Epithelial cell of prostate (primary cell): ENCODE measurements around the gene RHEB.
A peak's percentile ranks its signal among the peaks of the same experiment; 100 is the strongest.
"Not testable (repeated sequence)": the region's sequence is repeated elsewhere in the genome, so short reads cannot be mapped to it uniquely, and the experiment has no call there.

Experiments used
- DNase-seq: peaks from one replicate; pipeline ENCODE4 v3.0.0-alpha.2; 2011; ENCODE audit warnings: low read depth, low spot score
- H3K27ac ChIP-seq: fragments of 450-650 bp; 2 replicates; pipeline ENCODE4 v1.5.1; 2017; ENCODE audit warnings: mild to moderate bottlenecking

The RHEB gene

DNA sequence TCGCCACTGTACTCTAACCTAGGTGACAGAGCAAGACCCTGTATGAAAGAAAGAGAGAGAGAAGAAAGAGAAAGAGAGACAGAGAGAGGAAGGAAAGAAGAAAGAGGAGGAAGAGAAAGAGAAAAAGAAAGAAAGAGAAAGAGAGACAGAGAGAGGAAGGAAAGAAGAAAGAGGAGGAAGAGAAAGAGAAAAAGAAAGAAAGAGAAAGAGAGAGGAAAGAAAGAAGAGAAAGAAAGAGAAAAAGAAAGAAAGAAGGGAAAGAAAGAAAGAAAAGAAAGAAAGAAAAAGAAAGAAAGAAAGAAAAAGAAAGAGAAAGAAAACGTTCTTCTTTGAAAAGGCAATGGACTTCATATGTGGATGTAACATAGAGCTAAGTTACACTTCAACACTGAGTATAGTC is 16.5 kb upstream of the RHEB start:
- not testable (repeated sequence) for DNase-seq, H3K27ac ChIP-seq

DNA sequence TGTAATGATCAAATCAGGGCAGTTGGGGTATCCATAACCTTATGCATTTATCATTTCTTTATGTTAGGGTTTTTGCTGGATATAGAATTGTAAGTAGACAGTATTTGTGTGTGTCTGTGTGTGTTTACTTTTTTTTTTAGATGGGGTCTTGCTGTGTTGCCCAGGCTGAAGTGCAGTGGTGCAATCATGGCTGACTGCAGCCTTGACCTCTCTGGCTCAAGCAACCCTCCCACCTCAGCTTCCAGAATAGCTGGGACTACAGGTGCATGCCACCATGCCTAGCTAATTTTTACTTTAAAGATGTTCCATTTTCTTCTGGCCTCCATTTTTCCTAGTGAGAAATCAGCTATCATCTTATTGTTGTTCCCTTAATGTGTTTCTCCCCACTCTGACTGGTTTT is 10.1 kb upstream of the RHEB start:
- DNase-seq: no peak
- H3K27ac ChIP-seq: no peak overlapping the region

DNA sequence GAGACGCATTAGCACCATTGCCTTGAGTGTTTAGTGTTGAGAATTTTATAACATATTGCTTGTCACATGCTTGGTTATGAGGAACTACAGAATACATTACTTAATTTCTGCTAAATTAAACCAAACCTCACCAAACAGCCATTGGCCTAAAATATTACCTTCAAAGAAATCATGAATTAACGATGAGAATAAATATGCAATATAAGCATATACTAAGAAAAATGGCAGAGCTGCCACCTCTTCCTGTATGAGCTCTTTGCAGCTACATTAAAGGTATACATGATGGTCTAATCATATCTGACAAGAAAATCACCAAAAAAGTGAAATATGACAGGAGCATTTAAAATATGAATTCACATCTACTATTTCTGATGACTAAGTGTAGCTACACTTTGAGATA is 5.2 kb upstream of the RHEB start:
- no peak for DNase-seq

DNA sequence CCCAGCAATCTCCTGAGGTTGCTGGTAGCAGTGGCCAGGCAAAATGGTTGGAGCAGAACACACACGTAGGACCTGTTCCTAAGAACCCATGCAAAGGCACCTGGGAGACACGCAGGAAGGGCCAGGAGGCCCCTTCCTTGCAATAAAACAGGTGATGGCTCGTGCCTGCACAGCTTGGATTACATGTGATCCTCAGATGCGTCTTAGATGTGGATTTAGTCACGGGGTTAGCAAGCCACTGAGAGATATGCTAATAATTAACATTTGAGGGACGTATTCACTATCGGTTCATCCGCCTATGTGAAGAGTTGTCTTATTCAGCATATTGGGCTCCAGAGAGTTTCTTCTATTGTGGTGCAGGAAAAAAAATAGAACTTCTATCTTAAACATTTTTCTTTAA is 4.6 kb upstream of the RHEB start:
- no peak overlapping the region for H3K27ac ChIP-seq
- DNase-seq: no peak

More for the DNA sequence above, 5.2 kb upstream of the RHEB start:
- no peak overlapping the region for H3K27ac ChIP-seq

DNA sequence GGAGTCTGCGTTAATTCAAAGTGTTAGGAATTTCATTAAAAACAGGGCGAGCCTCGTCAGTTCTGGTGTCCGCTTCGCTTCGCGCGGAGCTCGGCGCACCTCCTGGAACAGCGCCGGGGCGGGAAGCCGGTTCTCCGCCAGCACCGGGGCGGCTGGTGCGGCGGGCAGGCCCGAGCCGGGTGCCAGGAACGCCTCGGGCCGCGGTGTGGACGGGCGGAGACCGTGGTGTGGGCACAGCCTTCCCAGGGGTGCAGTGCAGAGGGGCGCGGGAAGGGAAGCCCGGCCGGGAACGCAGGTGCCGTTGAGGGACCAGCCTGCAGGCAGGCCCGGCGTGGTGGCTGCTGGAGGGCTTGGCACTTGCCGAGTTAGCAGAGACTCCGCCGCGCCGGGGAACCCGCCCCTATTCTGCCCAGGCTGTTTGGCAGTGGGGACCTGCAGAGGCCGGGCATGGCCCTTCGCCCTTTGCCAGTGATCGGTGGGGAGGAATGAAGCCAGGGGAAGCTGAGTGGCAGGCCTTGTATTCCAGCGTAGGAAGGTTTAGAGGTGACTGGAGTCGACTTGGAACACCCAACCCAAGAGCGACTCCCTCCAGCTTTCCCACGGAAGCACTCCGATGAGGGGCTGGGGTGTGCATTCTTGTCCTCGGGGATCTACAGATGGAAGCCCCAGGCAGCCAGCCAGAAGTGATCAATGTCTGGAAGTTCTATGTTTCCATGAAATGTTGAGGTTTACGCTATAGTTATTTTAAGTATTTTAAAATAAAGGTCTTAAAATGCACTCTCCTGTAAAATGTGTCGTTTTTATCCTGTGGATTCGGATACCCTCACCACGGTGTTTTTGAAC is 945 bp upstream of the RHEB start:
- DNase-seq: no peak
- peak overlapping the region; percentile 96 for H3K27ac ChIP-seq

DNA sequence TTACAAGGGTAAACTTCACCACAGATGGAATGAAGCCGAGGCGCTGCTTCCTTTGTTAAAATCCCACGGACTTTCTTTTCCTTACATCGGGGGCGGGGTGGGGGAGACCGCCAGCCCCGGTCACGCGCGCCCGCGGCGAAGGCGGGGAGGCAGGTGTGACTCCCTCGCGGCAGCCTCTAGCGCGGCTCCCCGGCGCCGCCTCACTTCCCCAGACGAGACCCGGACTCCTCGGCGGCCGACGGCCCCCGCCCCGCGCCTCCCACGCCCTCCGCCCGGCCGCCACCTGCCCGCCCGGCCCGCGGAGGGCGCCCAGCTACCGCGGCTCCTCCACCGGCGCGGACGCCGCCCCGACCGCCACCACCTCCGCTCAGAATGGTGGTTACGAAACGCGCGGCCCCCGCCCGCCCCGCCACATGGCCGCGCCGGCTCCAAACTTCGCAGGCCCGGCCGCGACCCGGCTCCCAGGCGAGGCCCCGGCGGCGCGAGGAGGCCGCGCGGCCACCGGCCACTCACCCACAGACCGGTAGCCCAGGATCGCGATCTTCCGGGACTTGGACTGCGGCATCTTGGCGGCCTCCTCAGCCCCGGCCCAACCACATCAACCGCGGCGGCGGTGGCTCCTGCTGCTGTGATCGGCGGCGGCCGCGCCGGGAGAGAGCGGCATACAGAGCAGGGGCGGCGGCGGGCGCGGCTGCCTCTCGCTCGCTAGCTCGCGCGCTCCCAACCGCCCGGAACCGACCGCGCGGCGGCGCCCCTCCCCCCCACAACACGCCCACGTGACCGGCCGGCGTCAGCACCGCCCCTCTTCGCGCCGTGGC is 539 bp downstream of the RHEB start:
- DNase-seq: not testable (repeated sequence)
- H3K27ac ChIP-seq: peak overlapping the region; percentile 96

DNA sequence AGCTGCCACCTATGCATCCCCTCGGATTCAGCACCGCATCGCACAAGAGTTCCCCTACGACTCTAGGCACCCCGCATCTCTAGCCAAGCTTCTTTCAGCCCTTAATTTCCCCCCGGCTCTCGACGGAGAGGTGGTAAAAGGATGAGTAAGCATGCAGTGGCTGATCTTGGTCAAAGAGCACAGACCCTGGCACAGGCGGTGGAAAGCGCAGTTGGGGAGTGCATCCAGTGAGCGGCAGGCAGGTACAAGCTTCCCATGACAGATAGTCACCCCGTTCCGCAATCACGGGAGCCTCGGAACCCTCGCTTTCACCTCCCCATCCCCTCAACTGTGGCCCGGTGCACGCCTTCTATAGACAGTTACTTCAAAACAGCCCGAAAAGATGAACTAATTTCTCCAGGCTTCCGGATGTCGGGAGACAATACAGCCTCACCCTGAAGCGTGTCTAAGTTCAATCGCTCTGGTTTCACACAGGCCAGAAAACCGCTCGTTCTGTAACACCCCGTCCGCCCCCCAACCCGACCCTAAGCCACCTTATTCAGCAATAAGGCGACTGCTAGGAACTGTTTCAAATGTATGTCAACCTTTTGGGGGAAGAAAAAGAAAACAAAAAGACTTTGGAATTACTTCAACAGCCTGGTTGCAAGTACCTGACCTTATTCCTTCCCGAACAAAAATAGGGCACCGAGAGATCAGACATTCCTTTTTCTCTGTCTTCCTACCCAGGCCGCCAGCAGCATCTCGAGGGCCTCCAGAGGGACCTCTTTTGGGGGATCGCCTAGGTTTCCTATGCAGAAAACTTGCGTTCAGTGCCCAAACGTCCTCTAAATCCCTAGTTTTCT is 1.4 kb downstream of the RHEB start:
- DNase-seq: no peak
- H3K27ac ChIP-seq: peak overlapping the region; percentile 96

DNA sequence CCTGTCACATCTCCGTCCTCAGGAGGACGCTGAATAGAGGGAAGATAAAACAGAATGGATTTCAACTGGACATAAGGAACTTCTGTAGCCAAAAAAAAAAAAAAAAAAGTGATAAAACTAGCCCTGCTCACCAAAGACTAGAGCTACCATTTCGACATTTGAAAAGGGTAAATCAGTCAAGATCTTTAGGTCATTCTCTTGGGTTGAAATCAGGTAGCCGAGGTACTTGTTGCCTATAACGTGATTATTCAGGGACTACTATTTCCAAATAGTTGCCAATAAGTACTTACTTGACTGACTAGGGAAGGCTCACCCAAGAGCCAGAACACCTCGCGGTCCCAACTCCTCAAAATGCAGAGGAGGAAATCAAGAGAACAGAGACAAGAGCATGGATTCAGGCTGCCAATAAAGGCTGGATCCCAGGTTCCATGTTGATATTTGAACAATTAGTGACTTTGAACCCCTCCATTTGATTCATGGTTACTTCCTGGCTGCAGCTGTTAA is 2.0 kb downstream of the RHEB start:
- peak overlapping the region; percentile 96 for H3K27ac ChIP-seq
- DNase-seq: no peak

DNA sequence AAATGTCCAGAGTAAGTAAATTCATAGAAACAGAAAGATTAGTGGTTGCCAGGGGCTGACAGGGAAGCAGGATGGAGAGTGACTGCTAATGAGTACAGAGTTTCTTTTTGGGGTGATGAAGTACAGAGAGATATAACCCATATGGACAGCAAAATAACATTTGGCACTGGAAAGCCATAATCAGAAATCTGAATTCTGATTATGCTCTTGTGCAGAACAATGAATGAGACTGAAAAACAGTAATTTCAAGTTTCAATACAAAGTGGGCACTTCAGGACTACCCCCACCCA is 4.5 kb downstream of the RHEB start:
- H3K27ac ChIP-seq: peak overlapping the region; percentile 19
- no peak for DNase-seq

DNA sequence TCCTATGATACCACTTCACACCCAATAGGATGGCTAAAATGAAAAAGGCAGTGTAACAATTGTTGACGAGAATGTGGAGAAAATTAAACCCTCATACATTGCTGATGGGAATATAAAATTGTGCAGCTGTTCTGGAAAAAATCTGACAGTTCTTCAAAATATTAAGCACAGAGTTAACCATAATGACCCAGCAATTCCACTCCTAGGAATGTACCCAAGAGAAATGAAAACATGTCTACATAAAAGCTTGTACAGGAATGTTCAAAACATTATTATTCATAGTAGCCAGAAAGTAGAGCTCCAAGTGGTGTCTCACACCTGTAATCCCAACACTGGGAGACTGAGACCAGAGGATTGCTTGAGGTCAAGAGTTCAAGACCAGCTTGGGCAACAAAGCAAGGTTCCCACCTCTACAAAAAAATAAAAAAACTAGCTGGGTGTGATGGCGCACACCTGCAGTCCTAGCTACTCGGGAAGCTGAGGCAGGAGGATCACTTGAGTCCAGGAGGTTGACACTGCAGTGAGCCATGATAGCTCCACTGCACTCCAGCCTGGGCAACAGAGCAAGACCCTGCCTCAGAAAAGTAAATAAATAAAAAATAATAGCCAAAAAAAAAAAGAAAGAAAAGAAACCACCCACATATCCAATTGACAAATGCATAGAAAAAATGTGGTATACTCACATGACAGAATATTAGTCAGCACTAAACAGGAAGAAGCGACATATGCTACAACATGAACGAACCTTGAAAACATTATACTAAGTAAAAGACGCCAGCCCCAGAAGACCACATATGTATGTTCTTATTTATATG is 5.0 kb downstream of the RHEB start:
- peak overlapping the region; percentile 19 for H3K27ac ChIP-seq
- no peak for DNase-seq

DNA sequence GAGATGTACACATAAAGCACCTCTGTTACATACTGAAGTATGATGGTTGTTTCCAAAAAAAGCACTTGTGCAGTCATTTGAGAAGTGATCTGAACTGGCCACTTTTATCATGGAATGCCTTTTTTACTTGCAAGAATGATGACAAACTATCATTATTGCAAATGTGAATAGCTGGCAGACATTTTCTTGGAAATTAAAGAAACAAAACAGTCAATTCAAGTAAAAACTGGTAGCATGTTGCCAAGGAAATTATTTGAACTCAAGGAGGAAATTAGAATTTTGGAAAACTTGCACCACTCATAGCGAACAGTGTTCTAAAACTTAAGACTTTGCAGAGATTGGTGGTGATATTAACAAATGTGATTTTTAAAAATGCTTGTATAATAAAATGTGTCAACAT is 6.6 kb downstream of the RHEB start:
- no peak overlapping the region for H3K27ac ChIP-seq

DNA sequence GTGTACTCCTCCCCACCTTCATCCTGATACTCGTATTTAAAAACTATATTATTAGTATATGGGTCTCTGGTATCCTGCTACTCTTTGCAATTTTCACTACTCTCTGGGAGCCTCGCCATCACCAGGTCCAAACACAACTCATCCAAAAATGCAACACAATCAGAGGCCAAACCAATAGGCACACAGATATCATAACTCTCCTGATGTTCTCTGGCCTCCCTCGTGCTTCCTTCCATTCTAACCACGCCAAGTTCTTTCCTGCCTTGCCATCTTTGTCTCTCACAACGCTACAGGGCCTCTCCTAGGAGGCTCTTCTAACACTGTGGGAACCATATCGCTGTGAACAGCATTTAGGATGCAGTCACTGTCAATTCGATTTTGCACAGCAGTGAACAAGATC is 7.3 kb downstream of the RHEB start:
- no peak for DNase-seq
- H3K27ac ChIP-seq: no peak overlapping the region

More for the DNA sequence above, 6.6 kb downstream of the RHEB start:
- DNase-seq: no peak

DNA sequence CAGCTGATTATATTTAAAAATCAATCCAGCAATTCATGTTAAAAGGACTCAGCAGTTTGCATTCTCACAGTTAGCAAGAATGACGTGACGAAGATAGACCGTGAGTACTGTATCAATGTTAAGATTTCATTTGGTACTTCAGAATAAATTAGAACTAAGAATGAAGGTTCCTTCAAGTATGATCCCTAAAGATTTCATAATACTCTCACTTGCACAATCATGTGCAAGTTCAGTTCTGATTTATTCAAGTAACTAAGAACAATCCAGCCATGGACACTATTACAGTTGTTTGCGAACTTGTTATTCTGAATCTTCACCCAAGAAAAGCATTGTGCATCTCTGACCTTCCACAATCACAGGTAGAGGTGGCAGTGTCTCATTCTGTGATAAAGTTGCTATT is 7.7 kb downstream of the RHEB start:
- DNase-seq: no peak
- H3K27ac ChIP-seq: no peak overlapping the region

DNA sequence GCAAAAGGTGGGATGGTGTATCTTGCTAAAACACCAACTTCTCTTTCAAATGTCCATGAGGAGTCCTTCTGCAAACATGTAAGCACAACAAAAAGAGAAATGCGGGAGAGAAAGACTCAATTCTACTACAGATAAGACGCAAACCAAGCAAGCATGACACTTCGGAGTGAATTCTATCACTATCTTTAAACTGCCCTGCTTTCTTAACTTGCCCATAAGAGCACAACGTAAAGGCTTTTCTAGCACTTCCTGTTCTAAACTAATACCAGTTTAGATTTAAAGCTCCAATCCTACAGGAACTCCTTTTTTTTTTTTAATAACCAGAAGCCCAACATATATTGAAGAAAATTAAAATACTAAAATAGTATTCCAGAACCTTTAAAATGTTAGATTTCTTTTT is 8.4 kb downstream of the RHEB start:
- H3K27ac ChIP-seq: no peak overlapping the region
- no peak for DNase-seq

DNA sequence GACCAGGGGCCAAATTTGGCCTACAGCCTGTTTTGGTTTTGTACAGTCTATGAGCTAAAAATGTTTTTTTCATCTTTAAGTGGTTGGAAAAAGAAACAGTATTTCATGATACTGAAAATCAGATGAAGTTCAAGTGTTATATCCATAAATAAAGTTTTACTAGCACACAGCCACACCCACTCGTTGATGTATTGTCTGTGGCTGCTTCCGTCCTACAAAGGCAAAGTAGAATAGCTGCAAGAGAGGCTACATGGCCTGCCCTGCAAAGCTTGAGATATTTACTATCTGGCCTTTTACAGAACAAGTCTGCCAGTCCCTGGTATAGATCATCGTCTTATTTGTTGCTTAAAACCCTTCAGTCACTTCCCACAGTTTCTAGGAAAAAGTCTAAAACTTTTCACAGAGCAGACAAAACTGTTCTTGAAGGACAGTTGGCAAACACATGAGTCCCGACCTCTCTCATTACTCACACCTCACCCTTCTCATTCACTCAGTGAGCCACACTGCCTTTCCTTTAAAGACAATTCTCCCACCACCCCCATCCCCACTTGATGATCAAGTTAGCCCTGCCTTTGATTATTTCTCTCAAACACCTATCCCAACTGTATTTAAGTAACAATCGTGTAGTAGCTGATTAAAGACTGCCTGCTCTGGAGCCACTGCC is 9.9 kb downstream of the RHEB start:
- no peak for DNase-seq
- no peak overlapping the region for H3K27ac ChIP-seq

DNA sequence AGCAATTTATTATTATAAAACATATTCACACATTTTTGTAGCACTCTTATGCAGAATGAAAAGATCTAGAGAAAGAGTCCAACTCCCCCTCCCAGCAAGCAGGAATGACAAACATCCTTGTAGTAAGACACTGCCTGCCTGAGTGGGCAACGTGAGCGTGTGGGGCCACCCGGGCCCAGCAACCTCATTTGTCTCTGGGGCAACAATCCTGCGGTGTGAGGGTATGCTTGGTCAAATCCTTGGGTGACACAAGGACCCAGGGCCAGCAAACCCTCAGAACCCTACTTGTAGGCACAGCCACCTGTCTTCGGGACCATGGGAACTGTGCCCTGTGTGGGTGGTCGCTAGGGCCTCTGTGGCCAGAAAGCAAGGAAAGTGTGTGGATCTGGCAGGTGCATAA is 10.7 kb downstream of the RHEB start:
- no peak for DNase-seq
- no peak overlapping the region for H3K27ac ChIP-seq

DNA sequence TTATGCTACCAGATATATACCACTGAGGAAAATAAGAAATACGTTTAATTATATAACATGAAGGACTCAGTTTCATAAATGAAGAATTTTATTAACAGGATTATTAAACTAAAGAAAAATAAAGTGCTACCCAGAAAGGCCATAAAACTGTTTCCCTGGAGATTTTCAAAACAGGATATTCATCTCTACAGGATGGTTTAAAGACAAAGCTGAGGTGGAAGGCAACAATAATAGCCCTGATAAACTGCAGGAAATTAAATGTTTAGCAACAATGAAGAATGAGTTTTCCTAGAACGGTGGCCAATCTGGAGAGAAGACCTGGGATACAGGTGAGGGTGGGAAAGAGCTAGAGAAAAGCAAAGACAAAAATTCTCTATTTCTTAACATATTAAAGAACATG is 11.9 kb downstream of the RHEB start:
- H3K27ac ChIP-seq: no peak overlapping the region
- DNase-seq: no peak

DNA sequence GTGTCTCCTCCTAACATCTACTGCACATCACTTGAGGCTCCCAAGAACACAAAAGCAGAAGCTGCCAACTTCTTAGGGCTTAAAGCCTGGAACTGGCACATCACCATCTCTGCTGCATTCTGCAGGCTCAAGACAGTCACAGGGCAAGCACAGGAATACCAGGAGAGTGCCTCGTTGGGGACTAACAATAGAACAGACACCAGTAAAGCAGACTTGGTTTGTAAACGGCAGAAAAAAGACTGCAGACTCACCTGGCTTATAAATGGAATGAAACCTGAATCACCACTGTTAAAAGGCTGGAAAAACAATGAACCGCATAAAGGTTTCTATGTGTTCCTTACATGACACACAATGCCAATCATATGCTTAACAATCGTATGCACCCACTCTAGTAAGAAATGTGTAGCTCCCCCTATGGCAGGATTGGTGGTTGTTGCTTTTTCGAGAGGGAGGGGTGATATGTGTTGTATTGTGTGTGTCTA is 12.8 kb downstream of the RHEB start:
- H3K27ac ChIP-seq: peak overlapping the region; percentile 74
- peak; percentile 59 for DNase-seq

DNA sequence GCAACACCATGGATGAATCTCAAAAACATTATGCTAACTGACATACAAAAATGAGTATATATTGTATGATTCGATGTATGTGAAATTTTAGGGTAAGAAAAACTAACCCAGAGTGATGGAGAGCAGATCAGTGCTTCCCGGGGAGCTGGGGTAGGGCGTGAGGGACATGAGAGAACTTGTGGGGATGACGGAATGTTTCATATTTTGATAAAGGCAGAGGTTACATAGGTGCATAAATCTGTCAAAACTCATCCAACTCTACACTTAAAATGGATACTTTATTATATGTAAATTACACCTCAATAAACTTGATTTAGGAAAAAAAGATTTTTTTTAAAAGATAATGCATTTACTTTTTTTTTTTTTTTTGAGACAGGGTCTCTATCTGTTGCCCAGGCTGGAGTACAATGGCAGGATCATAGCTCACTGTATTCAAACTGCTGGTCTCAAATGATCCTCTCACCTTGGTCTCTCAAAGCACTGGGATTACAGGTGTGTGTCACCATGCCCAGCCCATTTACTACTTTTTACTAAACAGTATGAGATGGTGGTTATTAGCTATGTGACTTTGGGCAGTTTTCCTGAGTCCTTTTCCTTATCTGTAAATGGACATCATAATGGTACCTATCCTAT is 13.7 kb downstream of the RHEB start:
- no peak for DNase-seq
- peak overlapping the region; percentile 74 for H3K27ac ChIP-seq
